Activated CD4-positive, CD25-positive, alpha-beta regulatory T cell (primary cell): ENCODE measurements around the gene TMEM51.
"Not testable (repeated sequence)": the region's sequence is repeated elsewhere in the genome, so short reads cannot be mapped to it uniquely, and the experiment has no call there.

Source experiments
- DNase-seq, 4 experiments: peaks; one replicate each; lab custom pipeline; 2025; lab: John Stamatoyannopoulos, UW

Gene TMEM51

GRCh38 chr1:15128077-15128476 lies 25.5 kb upstream of the TMEM51 start:
- DNase-seq = no peak

GRCh38 chr1:15128520-15129313 lies 24.8 kb upstream of the TMEM51 start:
- peak; percentile 17 to 67 (median 48) for DNase-seq

GRCh38 chr1:15129944-15130343 lies 23.6 kb upstream of the TMEM51 start:
- no peak for DNase-seq

- DNase-seq = no peak
These were observed 22.9 kb upstream of the TMEM51 start for GRCh38 chr1:15130607-15131006.

- DNase-seq = no peak
These were observed 20.6 kb upstream of the TMEM51 start for GRCh38 chr1:15132965-15133364.

- no peak for DNase-seq
These were observed 19.3 kb upstream of the TMEM51 start for GRCh38 chr1:15134285-15134684.

- not testable (repeated sequence) for DNase-seq
These were observed 17.9 kb upstream of the TMEM51 start for GRCh38 chr1:15135604-15136003.

GRCh38 chr1:15137809-15138208 lies 15.7 kb upstream of the TMEM51 start:
- no peak for DNase-seq

- DNase-seq = no peak
These were observed 13.7 kb upstream of the TMEM51 start for GRCh38 chr1:15139654-15140350.

- DNase-seq = no peak
These were observed 11.5 kb upstream of the TMEM51 start for GRCh38 chr1:15141935-15142539.

- no peak for DNase-seq
These were observed 8.2 kb upstream of the TMEM51 start for GRCh38 chr1:15145327-15145726.

GRCh38 chr1:15146142-15146680 lies 7.3 kb upstream of the TMEM51 start:
- no peak for DNase-seq

GRCh38 chr1:15146971-15147376 lies 6.6 kb upstream of the TMEM51 start:
- no peak for DNase-seq

- DNase-seq = no peak
These were observed 5.5 kb upstream of the TMEM51 start for GRCh38 chr1:15148004-15148403.

GRCh38 chr1:15148475-15148874 lies 5.1 kb upstream of the TMEM51 start:
- DNase-seq = no peak

GRCh38 chr1:15148941-15149340 lies 4.6 kb upstream of the TMEM51 start:
- DNase-seq = no peak

- no peak for DNase-seq
These were observed 3.2 kb upstream of the TMEM51 start for GRCh38 chr1:15150376-15150775.

GRCh38 chr1:15151377-15151806 lies 2.2 kb upstream of the TMEM51 start:
- DNase-seq = no peak

GRCh38 chr1:15151871-15152270 lies 1.7 kb upstream of the TMEM51 start:
- DNase-seq = no peak

- DNase-seq = no peak
These were observed 996 bp upstream of the TMEM51 start for GRCh38 chr1:15152318-15153183.

GRCh38 chr1:15153842-15154479 lies 414 bp downstream of the TMEM51 start:
- DNase-seq = no peak
